Skeletal muscle cell (primary cell): ENCODE measurements around the gene PARVB.

Experiments used
- DNase-seq: peaks from one replicate; pipeline ENCODE4 v3.0.0-alpha.2; 2010; ENCODE audit warnings: low read depth
- H3K4me3 ChIP-seq: 2 replicates; pipeline ENCODE4 v1.5.1; 2011; ENCODE audit warnings: low read depth, mild to moderate bottlenecking, control low read depth, low read length, moderate library complexity

PARVB gene

GRCh38 chr22:44025171-44026065 is 1.3 kb downstream of the PARVB start:
- no peak for DNase-seq
- peak overlapping the region; percentile 65 for H3K4me3 ChIP-seq

DNA sequence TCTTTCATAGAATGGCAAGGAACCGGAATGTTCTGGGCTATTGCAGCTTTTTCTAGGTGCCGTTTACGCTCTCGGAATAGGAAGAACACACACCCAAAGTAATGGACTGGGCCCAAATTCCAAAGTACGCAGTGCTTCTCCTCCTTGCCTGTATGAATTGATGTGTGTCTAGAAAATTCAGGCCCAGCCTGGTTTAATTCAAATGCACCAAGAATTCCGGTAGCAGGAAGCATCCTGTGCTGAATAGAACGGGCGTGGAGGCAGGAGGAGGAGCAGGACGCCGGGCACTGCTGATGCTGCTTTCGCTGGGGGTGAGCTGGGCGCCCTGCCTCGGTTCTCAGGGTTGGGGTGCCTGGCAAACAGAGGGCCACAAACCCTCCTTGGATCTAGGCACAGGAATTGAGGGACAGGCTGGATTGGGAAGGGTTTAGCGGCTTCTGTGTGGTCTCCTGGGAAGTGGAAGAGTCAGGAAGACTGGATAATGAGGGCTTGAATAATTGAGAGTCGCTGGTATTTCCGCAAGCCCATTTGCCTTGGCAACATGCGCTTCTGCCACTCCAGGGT is 2.0 kb downstream of the PARVB start:
- peak overlapping the region; percentile 15 for H3K4me3 ChIP-seq
- DNase-seq = no peak

- H3K4me3 ChIP-seq = peak overlapping the region; percentile 15
- peak; percentile 67 for DNase-seq
Measured at GRCh38 chr22:44026630-44027511, 2.8 kb downstream of the PARVB start.

DNA sequence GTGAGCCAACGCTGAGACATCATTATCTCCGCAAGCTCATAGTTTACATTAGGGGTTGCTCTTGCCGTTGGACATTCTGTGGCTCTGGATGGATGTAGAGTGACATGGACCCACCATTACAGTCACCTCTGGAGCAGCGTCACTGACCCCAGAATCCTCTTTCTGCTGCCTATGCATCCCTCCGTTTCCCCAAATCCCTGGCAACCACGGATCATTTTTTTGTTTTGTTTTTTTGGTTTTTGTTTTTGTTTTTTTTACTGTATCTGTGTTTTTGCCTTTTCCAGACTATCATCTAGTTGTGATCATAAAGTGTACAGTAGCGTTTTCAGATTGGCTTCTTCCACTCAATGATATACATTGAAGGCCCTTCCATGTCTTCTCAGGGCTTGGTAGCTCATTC is 4.0 kb downstream of the PARVB start:
- H3K4me3 ChIP-seq = no peak overlapping the region
- no peak for DNase-seq

GRCh38 chr22:44029069-44029468 is 5.0 kb downstream of the PARVB start:
- H3K4me3 ChIP-seq = no peak overlapping the region
- no peak for DNase-seq

DNA sequence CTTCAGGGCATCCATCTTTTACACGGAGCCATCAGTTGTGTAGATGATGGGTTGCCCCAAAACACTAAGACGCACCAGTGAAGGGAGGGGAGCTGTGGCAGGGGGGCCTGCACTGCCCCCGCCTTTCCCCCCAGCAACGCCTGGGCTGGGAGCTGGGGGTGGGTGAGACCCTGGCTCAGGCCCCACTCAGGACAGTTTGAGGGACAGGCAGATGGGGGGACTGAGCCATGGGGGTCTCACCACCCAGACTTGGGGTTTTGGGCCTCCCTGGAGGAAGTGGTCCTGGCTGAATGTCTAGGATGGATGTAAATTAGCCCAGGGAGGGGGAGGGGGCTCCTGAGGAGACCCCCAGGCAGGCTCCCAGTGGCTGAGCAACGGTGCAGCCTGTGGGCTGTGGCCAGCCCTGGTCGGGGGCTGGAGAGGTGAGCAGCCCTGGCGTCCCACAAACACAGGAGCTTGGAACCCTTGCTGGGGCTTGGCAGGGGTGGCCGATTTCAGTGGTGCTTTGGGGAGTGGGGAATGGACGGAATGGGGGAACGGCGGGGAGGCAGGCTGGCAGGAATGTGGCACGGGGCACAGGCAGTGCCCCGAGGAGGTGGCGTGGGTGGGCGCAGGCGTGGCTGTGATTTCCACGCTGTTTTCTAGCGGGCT is 6.1 kb downstream of the PARVB start:
- DNase-seq = no peak

DNA sequence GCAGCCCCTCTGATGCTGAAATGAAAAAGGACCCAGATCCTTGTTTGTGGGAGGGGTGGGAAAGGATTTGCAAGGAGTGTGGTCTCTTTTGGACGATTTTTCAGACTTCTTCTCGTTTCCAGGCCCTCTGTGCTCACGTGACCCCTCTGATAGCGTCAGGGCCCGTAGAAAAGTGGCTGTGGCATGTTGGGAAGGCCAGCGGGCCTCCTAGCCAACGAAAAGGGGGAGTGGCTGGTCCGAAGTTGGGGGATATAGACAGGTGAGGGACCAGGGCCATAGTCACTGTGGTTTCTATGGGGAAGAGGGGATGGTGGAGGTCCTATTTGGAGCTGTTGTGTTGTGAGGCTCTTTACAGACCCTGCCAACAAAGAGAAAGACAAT is 6.6 kb downstream of the PARVB start:
- no peak for DNase-seq
- H3K4me3 ChIP-seq = no peak overlapping the region

More for the DNA sequence above, 6.1 kb downstream of the PARVB start:
- no peak overlapping the region for H3K4me3 ChIP-seq

DNA sequence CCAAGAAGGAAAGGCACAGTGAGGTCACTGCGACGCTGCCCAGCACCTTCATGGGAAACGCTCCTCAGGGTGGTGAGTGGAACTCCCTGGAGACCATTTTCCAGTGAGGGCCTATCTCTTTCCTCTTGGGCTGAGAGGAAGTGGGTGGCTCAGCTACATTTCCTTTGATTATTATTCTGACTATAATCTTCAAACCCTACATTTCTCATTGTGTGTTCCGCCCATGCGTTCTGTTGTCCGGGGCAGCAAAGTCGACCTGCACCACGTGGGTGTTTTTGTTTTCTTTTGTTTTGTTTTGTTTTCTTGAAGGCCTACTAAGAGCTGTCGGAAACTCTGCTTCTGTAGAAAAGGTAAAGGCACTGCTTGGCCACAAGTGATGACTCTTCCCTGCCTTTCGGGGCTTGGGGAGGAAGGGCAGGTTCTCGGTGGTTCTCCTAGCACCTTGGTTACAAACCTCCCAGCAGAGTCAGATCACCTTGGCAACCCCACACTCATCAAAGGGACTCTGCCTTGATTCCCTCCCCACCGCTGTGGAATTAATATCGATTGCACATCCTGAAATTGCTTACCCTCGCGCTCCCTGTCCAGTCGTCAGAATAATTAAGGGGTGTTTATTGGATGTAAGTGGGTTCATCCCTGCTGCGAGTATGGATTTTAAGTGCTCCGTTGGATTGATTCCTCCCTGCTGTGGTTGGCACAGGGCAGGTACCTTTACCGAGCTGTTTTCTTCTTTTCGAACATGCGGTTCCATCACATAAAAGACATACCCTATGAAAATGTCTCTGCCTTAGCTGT is 7.3 kb downstream of the PARVB start:
- no peak overlapping the region for H3K4me3 ChIP-seq
- DNase-seq = no peak

- DNase-seq = peak; percentile 77
- H3K4me3 ChIP-seq = no peak overlapping the region
Measured at GRCh38 chr22:44032126-44032730, 8.1 kb downstream of the PARVB start.

DNA sequence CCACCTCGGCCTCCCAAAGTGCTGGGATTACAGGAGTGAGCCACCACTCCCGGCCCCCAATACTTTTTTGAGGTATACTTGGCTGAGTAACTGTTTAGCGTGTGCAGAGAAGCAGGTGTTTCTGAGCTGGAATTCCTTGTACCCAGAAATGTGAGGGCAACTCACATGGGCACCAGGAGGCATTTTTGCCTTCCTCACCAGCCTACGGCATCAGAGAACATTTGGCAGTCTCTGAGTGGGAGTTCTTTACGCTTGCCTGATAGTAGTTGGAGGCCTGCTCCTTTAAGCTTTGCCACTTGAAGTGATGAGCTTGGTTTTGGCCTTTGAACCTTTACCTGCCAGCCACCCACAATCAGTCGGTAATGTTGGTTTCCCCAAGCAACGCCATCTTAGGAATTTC is 9.2 kb downstream of the PARVB start:
- DNase-seq = no peak
- H3K4me3 ChIP-seq = no peak overlapping the region

GRCh38 chr22:44033694-44034093 is 9.6 kb downstream of the PARVB start:
- DNase-seq = peak; percentile 83

GRCh38 chr22:44037519-44038375 is 13.6 kb downstream of the PARVB start:
- H3K4me3 ChIP-seq = no peak overlapping the region
- DNase-seq = peak; percentile 87

More at GRCh38 chr22:44033694-44034093, 9.6 kb downstream of the PARVB start:
- H3K4me3 ChIP-seq = no peak overlapping the region

DNA sequence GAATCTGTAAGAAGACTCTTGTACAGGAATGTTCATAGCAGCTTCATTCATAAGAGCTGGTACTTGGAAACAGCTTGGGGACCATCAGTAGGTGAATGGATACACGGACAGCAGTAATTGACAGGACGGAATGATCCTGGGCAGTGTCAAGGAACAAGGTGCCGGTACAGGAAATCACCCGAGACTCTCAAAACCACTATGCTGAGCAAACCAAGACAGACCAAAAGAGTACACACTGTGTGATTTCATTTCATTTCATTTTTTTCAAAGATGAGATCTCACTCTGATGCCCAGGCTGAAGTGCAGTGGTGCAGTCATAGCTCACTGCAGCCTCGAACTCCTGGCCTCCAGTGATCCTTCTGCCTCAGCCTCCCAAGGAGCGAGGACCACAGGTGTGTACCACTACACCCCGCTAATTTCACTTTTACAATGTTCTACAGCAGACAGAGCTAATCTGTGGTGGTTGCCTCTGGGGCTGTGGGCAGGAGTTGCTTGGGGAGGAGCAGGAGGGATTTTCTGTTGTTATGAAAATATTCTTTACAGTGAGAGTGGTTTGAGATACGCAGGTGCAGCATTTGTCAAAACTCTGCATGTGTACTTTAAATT is 15.6 kb downstream of the PARVB start:
- DNase-seq = no peak
- H3K4me3 ChIP-seq = no peak overlapping the region

DNA sequence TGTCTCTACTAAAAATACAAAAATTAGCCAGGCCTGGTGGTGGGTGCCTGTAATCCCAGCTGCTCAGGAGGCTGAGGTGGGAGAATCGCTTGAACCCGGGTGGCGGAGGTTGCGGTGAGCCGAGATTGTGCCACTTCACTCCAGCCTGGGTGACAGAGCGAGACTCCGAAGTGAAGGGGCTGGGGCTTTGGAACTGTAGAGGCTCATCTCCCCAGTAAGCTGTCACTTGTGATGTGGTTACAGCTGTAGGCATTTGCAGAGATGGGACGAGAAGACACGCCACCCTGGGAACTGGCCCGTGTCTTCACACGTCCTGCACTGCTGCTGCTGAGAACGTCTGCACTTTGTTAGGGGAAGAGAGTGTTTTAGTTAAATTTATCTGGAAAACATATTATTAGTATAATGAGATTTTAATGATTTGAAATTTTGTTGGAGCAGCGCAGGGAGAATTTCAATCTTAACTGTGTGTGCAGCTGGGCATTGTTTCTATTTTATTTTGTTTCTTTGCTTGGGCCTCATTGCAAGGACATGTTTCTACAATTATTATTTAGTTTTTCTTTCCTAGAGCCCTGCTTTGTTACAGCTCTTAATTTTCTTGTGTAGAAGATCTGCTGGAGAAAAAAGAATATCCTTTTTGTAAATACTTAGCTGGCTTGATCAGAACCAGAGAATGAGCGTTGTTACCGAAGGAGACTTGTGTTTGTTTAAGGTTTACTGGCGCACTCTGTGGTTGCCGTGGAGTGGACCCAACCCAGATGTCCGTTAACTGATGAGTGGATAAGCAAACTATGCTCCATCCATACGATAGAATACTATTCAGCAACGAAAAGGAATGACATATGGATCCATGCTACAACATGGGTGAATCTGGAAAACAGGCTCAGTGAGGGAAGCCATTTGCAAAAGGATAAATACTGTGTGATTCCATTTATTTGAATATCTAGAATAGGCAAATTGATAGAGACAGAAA is 18.4 kb downstream of the PARVB start:
- H3K4me3 ChIP-seq = no peak overlapping the region
- no peak for DNase-seq

GRCh38 chr22:44045145-44045544 is 21.0 kb downstream of the PARVB start:
- DNase-seq = no peak
- no peak overlapping the region for H3K4me3 ChIP-seq

DNA sequence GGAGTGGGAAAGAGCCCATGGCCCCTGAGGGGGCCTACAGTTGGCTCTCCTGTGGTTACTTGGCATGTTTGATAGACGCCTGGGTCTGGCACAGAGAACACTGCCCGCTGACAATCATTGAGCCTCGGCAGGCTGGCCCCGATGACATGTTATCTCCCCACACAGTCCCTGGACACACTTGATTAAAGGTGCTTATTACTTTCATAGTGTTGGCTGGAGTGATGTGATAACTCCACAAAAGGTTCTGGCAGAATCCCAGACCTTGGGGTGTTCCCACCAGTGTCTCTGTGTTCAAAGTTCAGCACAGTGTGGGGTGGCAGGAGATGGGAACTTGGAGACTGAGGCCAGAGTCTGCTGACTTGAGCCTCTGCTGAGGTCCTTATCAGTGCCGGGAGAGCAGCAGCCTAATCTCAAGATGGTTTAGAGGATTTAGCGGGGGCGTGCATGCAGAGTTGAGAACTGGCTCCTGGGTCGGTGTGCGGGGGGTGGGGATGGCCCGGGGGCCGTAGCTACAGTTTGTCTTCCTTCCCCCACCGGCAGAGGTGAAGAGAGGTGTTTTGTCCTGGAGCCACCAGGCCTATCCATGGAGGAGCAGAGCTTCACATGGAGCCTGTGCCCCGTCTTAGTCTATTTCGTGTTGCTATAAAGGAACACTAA is 22.5 kb downstream of the PARVB start:
- H3K4me3 ChIP-seq = no peak overlapping the region
- no peak for DNase-seq
